Epithelial cell of proximal tubule (primary cell): ENCODE measurements around the gene PRR20C. TPM values are rescaled to one million over a fixed set of nuclear protein-coding genes. Genes with fewer than 3 reads are reported as not detected.
"Not testable (repeated sequence)": the region's sequence is repeated elsewhere in the genome, so short reads cannot be mapped to it uniquely, and the experiment has no call there.

Experiments
- DNase-seq: peaks from one replicate; pipeline ENCODE4 v3.0.0-alpha.2; 2011; ENCODE audit warnings: low read depth
- H3K4me3 ChIP-seq: 2 replicates; pipeline ENCODE4 v1.5.1; 2011; ENCODE audit warnings: low read depth, mild to moderate bottlenecking, low read length
- total RNA-seq: library from RNA; depleted of rRNA; stranded (reverse); fragments of >200 nt; gene quantifications from 2 replicates; pipeline ENCODE4 v1.2.3, GENCODE V29; 2015
- TF ChIP-seq, protein P1 (sequence below): conservative IDR thresholded peaks from 2 replicates; pipeline ENCODE4 v1.5.1; 2012; ENCODE audit warnings: low read depth, mild to moderate bottlenecking, low read length

The PRR20C gene
- total RNA-seq, 1 donor from 2014 or later, result not detected

DNA sequence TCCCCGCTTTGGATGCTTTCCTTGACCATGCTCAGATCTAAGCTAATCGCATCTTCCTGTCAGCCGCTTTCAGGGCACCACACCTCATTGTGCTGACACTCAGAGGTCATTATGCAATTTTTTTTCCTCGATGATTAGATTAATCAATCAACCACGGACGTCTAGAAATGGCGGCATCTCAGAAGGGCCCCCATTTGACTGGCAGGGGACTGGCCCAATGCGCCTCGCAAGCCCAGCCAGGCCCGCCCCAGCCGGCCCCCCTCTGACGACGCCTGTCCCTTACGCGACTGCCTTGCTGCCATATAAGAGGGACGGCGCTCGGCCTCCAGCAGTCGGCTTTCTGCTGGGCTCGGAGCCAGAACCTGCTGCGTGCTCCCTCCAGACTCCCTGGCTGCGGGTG, 13.0 kb downstream of the PRR20C start, which contains the start of gene PRR20E:
Gene PRR20E (plus strand): TSS at position 301 of the 400 bp plus-strand sequence. CDS start 387 bp downstream, outside the sequence.
- DNase-seq, H3K4me3 ChIP-seq: not testable (repeated sequence)

DNA sequence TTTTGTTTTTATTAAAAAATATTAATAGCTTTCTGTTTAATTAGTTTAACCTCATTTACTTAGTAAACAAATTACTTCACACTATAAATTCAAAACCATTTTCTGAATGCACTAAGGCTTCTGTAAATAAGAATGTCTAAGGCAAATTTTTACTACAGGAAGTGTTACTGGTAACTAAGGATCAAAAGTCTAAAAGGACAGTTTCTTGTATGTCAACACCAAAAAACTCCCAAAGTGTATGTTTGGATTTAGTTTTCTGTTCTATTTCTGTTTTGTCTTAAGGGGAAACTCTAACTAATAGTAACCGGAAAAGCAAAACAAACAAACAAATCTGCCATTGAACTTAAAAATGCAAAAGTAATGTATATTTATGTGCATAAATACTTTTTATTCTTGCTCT, 37.8 kb downstream of the PRR20C start:
- TF ChIP-seq, protein P1, sequence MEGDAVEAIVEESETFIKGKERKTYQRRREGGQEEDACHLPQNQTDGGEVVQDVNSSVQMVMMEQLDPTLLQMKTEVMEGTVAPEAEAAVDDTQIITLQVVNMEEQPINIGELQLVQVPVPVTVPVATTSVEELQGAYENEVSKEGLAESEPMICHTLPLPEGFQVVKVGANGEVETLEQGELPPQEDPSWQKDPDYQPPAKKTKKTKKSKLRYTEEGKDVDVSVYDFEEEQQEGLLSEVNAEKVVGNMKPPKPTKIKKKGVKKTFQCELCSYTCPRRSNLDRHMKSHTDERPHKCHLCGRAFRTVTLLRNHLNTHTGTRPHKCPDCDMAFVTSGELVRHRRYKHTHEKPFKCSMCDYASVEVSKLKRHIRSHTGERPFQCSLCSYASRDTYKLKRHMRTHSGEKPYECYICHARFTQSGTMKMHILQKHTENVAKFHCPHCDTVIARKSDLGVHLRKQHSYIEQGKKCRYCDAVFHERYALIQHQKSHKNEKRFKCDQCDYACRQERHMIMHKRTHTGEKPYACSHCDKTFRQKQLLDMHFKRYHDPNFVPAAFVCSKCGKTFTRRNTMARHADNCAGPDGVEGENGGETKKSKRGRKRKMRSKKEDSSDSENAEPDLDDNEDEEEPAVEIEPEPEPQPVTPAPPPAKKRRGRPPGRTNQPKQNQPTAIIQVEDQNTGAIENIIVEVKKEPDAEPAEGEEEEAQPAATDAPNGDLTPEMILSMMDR, result no peak
- H3K4me3 ChIP-seq, result no peak overlapping the region
- no peak for DNase-seq

Other genes with a start within 250 kb of the PRR20C start
- gene PRR20A, start 13.1 kb upstream of the PRR20C start, total RNA-seq, result not detected in 2 replicates
- not detected in 2 replicates for gene PRR20B, start 6.6 kb upstream of the PRR20C start, total RNA-seq
- not detected in 2 replicates for gene PRR20D, start 6.6 kb downstream of the PRR20C start, total RNA-seq
- gene PRR20E, start 13.1 kb downstream of the PRR20C start, total RNA-seq, result not detected in 2 replicates